Embryonic facial prominence (tissue), 1 donor: Measurements from ENCODE around the gene ARF3.

Experiments used
- DNase-seq: peaks from one replicate; pipeline ENCODE4 v3.0.0-alpha.2; 2016; ENCODE audit errors: extremely low spot score

The ARF3 gene

DNA sequence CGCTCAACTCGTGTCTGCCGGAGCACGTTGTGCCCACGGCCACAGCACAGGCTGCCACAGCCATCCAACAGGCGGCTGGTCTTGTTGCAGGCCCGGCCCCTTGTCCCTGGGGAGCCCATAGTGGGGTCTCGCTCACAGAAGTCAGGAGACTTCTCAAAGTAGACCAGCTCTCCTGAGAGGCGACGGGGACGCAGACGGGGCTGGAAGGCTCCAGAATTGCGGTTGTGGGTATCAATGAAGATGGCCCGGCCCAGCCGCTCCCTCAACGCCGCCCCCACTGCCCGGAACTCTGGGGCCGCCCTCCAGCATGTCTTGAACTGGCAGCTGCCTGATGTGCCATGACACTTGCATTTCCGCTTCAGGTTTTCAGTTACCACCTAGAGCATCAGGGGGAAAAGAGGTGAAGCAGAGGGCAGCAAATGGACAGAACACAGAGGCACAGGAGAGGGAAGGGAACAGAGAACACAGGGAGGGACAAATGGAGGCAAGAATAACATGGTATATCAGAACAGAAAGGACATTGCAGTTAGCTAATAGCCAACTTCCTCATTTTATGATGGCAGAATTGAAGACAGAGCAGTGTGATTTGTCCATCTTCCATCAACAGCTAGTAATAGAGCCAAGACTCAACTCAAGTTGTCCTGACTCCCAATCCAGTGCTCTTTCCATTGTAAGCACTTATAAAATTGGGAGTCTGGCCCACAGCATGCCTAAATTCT, 9.0 kb upstream of the ARF3 start:
- DNase-seq, result no peak

- no peak for DNase-seq
Observed at GRCh38 chr12:48965298-48965838, 8.1 kb upstream of the ARF3 start.

DNA sequence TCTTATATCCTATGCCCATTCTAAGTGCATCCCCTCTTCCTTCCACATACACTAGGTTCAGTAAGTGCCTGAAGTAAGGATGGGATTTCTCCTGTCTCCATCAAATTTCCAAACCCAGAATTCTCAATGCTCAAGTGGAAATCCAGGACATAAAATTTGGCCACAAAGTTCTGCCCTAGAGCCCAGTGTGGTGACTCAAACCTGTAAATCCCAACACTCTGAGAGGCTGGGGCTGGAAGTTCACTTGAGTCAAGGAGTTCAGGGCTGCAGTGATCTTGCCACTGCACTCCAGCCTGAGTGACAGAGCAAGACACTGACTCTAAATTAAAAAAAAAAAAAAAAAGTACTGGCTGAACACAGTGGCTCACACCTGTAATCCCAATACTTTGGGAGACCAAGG, 4.5 kb upstream of the ARF3 start:
- no peak for DNase-seq

DNA sequence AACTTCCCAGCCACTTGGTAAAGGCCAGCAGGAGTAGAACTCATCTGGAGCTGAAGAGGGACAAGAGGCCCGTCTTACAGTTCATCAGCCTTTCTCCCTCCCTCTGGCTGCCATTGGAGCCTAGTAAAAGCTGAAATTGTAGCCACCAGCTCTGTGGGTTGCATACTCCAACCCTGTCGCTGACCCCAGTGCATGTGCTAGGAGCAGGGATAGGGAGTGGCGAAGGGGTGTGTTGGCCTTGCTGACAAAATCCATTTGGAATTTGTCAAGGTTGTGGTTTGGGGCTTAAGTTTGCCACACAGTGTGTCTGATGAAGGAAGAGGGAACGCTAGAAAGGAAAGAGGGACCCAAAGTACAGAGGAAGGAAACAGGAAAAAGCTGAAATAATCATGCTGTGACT, 4.0 kb upstream of the ARF3 start:
- no peak for DNase-seq

GRCh38 chr12:48960834-48961233, 3.5 kb upstream of the ARF3 start:
- no peak for DNase-seq

DNA sequence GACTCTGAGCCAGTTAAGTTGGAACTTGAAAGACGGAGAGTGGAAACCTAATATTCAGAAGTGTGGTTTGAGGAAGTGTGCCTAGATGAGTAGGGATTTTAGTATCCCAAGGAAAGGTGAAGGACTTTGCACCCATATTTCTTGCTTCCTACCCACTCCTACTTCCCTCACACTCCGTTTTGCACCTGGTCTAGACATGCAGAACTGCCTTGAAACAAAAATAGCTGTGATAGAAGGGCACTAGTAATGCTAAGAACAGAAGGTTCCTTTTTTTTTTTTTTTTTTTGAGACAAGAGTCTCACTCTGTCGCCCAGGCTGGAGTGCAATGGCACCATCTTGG, 732 bp upstream of the ARF3 start:
- DNase-seq, result no peak

DNA sequence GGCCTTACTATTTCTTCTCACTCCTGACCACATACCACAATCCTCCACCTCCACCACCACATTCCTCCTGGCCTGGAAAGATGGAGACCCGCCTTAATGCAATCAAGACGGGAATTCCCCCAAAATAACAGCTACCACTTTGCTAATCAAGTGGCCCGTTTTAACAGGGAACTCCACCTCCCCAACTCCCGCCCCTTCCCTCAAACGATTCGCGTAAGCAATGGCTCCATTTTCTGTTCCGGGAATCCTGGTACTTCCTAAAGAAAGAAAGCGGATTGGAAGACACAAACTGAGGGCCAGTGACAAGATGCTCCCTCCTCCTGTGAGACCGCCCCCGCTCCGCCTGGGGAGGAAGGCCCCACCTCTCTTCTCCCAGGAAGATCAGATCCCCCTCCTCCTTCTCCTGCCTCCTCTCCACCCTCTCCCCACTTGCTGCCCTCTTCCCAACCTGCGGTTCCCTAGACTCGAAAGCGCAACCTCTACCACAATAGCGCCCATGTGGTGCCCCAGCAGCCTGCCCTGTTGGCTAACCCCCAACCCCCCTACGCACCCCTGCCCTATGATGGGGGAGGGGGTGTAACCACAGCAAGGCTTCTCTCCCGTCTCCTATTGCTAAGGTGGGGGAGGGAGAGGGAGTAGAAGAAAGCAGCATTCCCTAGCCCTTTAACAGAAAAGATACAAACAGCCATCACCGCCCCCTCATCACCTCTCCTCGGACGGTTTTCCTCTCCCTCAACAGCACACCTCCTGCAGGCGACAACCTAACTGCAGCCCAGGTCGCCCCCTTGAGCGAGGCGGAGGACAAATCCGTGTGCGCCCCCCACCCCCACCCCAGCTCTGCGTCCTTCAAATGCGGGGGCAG, 777 bp downstream of the ARF3 start:
- DNase-seq, result peak; percentile 91

- DNase-seq, result no peak
Observed at GRCh38 chr12:48954841-48955501, 2.3 kb downstream of the ARF3 start.

DNA sequence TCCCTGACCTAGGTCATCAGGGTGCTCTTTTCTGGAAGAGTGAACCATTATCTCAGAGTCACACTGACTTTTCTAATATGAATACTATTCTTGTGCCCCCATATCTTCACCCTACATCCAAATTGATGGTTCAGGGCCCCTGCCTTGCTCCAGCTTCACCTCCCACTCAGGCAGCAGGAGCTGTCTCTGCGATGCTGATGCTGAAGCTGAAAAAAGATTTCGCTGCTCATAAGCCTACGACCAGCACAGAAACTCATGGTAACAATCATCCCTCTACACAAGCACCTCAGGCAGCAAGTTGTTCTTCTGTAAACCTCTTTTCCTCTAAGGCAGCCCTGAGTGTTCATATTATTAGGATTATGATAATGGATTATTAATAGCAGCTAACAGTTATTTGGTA, 3.2 kb downstream of the ARF3 start:
- no peak for DNase-seq

GRCh38 chr12:48952691-48953090, 4.6 kb downstream of the ARF3 start:
- no peak for DNase-seq

DNA sequence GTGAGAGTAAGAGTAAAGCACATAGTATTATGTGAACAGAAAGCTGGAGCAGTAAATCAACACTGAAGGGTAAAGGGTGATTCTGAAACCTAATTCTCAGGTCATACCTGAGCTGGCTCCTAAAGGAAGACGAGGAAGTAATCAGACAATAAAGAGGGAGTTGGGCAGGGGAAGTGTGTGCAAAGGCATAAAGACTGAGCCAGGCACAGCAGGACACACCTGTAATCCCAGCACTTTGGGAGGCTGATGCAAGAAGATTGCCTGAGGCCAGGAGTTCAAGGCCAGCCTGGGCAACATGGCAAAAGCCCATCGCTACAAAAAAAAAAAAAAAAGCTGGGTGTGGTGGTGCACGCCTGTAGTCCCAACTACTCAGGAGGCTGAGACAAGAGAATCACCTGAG, 9.6 kb downstream of the ARF3 start:
- no peak for DNase-seq

GRCh38 chr12:48946943-48947342, 10.3 kb downstream of the ARF3 start:
- no peak for DNase-seq

DNA sequence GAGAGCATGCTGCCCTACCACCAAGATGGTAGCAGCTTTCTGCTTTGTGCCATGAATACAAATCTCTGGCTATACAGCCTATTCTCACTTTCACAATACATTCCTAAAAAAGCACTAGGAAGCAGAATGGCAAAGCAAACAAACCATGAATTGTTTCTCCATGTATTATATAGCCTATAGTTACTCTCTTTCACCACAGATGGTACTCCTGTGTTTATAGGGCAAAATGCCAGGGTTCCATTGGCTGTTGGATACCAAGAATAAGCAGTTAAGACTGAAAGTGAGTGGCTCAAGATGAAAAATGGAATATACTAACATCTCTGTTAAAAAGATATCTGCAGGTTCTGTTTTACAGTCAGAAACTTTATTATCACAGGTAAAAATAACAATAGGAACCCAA, 11.1 kb downstream of the ARF3 start:
- DNase-seq, result no peak

DNA sequence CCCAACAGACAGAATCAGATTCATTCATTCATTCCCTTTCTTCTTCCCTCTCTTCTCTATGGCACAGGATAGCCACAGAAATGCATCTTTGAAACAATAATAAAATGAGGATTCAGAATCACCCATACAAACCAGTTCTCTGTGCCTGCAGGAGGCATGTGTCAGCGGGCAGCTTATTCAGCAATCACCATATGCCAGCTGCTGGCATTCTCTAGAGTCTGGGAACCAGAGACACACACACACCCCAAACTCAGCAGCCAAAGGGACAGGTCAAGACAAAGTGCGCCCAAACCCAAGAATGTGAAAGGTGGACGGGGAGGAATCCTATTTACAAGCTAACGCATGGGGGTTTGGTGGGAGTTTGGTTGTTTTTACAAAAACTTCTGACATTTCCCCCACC, 14.1 kb downstream of the ARF3 start:
- DNase-seq, result no peak

DNA sequence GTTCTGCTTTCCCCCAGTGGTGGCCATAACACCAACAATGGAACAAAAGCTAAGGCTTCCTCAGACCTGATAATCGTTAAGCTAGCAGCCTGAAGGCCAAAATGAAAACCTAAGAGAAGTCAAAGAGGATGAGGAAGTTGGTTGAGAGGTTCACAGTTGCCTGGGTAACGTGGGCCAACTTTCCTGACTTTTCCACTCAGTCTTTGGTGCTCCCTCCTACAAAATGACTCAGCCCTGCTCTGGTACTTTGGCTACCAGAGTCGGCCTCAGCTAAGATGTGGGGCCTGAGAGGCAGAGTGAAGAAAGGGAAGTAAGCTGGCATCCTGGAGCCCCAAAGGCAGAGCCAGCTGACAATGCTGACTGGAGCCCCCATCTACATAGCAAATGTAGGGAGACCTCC, 17.1 kb downstream of the ARF3 start:
- no peak for DNase-seq

GRCh38 chr12:48938805-48939204, 18.5 kb downstream of the ARF3 start:
- DNase-seq, result no peak

DNA sequence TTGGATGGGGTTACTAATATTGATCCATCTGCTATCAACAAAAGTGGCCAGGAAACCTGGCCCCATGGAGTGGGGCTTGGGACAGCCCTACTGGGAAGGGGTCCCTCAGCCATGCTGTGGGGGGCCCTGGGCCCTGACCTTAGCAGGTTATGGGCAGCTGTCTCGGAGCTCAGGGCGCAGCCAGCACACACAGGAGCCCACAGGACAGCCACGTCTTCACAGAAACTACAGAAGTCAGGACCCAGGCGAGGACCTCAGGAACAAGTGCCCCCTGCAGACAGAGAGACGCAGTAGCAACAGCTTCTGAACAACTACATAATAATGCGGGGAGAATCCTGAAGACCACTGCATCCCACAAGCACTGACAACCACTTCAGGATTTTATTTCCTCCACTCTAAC, 20.1 kb downstream of the ARF3 start:
- DNase-seq, result no peak

GRCh38 chr12:48936379-48936979, 20.8 kb downstream of the ARF3 start:
- peak; percentile 34 for DNase-seq

DNA sequence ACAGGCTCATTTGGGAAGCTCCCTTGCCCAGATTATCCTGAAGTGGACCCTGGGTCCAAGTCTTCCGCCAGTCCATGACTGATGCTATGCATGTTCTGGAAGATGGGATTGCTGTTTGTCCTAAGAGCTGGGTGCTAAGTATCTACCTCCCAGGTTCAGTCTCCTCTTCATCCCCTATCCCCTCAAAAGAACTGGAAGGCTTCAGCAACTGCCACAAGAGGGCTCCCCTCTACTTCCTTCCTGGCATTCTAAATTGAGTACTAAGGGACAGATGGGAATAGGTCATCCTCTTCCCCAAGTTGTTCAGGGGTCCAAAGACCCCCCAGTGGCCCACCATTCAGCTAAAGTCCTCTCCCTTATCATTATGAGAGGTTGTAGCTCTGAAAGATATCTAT, 23.0 kb downstream of the ARF3 start:
- no peak for DNase-seq

DNA sequence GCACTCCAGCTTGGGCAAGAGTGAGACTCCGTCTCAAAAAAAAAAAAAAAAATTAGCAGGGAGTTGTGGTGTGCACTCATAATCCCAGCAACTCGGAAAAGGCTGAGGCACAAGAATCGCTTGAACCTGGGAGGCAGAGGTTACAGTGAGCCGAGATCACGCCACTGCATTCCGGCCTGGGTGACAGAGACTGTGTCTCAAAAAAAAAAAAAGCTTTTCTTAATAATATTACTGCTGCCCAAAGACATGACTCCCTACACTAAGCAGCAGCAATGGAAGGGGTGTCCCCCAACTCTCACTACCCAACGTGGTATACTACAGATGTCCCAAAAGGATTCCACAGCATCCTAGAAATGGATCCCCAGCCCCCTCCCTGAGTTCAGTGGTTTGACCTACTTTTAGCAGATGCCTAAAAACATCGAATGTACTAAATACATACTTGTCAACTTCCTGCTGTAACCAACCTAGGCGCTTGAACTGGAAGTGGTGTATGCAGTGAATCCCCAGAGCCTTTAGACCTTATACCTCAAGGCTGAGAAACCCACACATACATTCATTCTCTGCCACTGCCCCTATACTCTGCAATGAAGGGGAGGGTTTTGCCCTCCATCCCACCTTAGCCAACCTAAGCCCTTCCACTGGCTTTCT, 23.5 kb downstream of the ARF3 start:
- no peak for DNase-seq

DNA sequence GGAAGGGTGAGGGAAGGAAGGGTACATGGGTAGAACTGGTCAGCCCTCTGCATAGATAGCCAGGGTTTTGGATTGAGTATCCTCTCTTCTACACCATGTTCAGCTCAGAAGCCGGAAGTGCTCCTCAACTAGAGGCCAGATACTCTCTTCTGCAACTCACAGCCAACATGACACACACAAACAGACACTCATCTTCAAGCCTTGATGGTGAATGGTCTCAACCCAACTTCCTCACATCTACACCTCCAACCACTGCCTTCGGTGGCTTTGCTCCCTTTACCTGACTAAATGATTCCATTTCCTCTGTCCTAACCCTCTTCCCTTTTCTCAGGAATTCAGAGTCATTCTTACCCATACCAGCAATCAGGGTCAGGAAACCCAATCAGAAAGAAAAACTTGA, 24.4 kb downstream of the ARF3 start:
- no peak for DNase-seq

- no peak for DNase-seq
Observed at GRCh38 chr12:48930475-48930874, 26.8 kb downstream of the ARF3 start.
